ENCODE results near the gene TFPT.

TFPT gene

DNA sequence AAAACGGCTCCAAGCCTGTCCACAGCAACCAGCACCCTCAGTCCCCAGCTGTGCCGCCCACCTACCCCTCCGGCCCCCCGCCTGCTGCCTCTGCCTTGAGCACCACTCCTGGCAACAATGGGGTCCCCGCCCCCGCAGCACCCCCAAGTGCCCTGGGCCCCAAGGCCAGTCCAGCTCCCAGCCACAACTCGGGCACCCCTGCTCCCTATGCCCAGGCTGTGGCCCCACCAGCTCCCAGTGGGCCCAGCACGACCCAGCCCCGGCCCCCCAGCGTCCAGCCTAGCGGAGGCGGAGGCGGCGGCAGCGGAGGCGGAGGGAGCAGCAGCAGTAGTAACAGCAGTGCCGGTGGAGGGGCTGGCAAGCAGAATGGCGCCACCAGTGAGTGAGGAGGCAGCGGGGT, 32.7 kb upstream of the TFPT start:
- TF ChIP-seq, protein P1, sequence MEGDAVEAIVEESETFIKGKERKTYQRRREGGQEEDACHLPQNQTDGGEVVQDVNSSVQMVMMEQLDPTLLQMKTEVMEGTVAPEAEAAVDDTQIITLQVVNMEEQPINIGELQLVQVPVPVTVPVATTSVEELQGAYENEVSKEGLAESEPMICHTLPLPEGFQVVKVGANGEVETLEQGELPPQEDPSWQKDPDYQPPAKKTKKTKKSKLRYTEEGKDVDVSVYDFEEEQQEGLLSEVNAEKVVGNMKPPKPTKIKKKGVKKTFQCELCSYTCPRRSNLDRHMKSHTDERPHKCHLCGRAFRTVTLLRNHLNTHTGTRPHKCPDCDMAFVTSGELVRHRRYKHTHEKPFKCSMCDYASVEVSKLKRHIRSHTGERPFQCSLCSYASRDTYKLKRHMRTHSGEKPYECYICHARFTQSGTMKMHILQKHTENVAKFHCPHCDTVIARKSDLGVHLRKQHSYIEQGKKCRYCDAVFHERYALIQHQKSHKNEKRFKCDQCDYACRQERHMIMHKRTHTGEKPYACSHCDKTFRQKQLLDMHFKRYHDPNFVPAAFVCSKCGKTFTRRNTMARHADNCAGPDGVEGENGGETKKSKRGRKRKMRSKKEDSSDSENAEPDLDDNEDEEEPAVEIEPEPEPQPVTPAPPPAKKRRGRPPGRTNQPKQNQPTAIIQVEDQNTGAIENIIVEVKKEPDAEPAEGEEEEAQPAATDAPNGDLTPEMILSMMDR (IDR thresholded peaks at IDR 0.05; ENCODE audit: low read depth, low read length) = no peak
- no peak for DNase-seq (ENCODE audit: extremely low read depth, low read depth)

DNA sequence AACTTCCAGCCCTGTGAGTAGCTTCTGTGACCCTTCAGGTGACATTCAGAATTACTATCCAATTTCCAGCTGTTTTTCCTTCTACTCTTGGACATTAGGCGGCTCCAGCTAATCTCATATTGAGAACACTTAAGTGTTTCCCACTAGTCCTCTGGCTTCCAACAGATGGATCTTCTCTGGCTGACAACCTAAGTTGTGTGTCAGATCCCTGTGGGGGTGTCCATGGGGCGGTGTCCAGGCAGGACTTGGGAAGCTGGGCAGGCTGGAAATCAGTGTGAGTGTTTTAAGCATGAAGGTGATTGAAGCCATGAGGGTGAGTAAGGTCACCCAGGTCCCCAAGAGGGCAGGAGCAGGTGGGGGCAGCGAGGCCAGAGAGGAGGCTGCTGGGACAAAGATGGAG, 32.2 kb upstream of the TFPT start:
- TF ChIP-seq, protein P1 (IDR thresholded peaks at IDR 0.05; ENCODE audit: low read depth, low read length) = no peak
- DNase-seq (ENCODE audit: extremely low read depth, low read depth) = no peak

DNA sequence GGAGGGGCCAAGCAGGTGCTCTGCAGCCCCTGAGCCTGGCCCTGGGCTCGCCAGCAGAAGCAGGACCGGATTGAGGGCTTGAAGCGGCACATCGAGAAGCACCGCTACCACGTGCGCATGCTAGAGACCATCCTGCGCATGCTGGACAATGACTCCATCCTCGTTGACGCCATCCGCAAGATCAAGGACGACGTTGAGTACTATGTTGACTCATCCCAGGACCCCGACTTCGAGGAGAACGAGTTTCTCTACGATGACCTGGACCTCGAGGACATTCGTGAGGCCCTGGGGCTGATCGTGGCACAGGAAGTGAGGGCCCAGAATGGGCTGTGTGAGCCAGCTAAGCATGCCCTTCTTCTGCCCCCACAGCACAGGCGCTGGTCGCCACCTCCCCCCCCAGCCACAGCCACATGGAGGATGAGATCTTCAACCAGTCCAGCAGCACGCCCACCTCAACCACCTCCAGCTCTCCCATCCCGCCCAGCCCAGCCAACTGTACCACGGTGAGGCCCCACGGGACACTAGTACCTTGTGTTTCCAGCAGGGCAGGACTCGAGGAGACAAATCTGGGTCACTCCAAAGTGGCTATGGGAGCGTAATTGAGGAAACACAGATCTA, 30.2 kb upstream of the TFPT start:
- TF ChIP-seq, protein P1 (IDR thresholded peaks at IDR 0.05; ENCODE audit: low read depth, low read length) = no peak
- no peak for DNase-seq (ENCODE audit: extremely low read depth, low read depth)

DNA sequence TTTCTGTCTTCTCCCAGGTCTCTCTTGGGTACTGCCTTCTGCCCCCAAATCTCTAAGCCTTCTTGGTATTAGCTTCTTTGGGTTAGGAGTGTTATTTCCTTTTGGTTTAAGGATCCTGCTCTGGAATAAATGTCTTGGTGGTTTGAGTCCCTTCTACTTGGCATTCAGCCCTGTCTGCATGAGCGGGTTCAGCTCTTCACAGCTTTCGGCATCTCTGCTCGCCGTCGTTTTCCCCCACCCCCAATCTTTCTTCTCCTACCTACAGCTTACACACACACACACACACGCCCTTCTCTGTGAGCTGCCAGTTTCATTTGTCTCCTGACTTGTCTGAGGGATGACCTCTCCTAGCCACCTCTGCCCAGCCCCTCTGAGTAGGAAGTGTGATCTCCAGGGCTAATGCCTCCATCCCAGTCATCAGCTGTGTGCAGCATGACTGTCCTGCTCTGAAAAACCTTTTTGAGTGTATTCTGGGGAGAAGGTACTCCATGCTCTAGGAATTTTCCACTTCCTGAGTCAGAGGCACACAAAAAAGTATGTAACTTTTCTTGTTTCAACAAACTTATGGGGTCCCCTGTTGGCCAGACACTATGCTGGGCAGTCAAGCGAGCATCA, 26.8 kb upstream of the TFPT start:
- TF ChIP-seq, protein P1 (IDR thresholded peaks at IDR 0.05; ENCODE audit: low read depth, low read length) = no peak
- DNase-seq (ENCODE audit: extremely low read depth, low read depth) = no peak

DNA sequence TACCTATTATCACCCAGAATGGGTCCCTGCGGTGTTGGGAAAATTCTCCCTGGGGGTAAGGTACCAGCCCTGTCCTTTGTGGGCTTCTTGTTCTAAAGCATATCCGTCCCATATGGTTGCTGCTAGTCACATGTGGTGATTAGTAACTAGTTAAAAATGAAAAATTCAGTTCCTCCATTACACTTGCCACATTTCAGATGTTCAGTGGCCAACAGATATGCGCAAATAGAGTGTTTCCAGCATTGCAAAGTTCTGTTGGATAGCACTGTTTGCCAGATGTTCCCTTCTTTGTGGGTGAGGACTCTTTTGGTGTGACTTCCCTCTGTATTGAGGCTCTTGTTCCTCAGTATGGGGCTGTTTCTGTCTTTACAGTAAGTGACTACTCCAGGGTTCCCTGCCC, 25.9 kb upstream of the TFPT start:
- TF ChIP-seq, protein P1 (IDR thresholded peaks at IDR 0.05; ENCODE audit: low read depth, low read length) = no peak
- DNase-seq (ENCODE audit: extremely low read depth, low read depth) = no peak

DNA sequence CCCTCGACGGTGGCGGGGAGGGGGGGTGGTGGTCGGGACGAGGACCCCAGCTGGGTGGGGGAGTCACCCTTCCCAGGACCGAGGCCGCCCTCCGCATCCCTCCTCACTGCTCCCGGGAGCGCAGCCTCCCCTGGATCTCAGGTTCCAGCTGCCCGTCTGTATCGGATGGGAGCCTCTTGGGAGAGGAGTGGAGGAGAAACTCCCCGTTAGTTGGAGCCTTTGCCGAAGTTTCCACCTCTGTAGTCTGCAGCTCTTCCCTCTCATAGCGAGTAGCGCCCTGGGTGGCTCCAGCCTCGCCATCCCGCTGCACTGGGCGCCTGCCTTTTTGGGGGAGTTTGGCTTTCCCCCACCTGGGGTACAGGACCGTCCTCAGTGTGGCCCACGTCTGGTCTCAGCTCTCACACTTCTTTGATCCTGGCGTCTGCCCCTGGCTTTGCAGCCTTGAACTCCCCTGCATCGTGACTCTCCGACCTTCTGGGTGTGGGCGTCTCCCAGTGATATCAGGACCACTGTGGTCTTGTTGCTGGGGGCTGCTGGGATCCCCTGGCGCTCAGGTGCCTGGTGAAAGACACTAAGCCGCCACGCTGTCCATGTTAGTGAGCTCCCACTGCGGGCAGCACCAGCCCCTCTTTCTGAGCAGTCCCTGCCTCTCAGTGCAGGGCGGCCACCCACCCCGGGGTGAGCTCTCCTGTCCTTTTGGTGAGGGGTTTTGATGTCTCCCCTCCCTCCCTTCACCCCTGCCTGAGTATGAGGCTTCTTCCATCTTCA, 23.2 kb upstream of the TFPT start:
- DNase-seq (ENCODE audit: extremely low read depth, low read depth) = no peak
- TF ChIP-seq, protein P1 (IDR thresholded peaks at IDR 0.05; ENCODE audit: low read depth, low read length) = no peak
